ENCODE measurements around the gene RAD50.
"Not testable (repeated sequence)": the region's sequence is repeated elsewhere in the genome, so short reads cannot be mapped to it uniquely, and the experiment has no call there.

RAD50 gene

GRCh38 chr5:132677682-132678400 is 121.1 kb downstream of the RAD50 start:
- DNase-seq, result no peak

- no peak for DNase-seq
Observed at GRCh38 chr5:132678735-132679134, 122.0 kb downstream of the RAD50 start.

DNA sequence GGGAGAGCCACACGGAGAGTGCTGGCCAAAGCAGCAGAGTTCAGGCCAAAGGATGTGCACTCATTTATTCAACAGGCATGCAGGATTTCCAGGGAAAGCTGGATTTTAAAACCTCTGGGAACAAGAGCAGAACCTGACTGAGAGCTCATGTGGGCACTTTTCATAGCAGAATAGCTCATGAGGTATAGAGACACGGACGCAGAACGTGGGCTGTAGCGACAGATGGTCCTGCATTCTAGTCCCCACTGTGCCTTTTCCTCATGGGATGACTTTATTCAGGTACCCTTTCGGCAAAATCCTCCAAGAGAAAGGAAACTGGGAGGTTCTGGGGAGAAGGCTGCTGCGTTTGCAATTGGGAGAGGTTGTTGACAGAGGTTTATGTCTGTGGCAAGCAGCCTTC is 122.4 kb downstream of the RAD50 start:
- no peak for DNase-seq

DNA sequence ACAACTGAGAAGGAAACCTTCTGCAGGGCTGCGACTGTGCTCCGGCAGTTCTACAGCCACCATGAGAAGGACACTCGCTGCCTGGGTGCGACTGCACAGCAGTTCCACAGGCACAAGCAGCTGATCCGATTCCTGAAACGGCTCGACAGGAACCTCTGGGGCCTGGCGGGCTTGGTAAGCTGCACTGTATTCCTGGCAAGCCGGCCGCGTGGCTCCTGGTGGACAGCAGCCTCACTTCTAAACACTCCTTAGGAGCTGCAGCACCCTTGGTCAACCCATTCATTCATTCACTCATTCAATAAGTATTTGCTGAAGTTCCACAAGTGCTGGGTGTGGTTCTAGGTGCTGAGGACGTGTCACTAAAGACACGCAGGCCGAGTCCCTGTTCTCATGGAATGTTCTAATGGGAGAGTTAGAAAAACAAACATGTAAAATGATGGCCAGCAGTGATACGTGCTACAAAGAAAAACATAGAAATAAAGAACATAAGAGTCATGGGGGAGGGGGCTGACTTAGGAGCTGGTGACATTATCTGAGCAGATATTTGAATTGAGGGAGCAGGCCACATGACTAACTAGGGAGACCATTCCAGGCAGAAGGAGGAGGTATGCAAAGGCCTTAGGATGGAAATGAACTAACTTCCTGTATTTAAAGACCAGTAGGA is 123.1 kb downstream of the RAD50 start:
- DNase-seq, result no peak

- no peak for DNase-seq
Observed at GRCh38 chr5:132680780-132681475, 124.2 kb downstream of the RAD50 start.

- DNase-seq, result no peak
Observed at GRCh38 chr5:132681476-132681831, 124.7 kb downstream of the RAD50 start.

DNA sequence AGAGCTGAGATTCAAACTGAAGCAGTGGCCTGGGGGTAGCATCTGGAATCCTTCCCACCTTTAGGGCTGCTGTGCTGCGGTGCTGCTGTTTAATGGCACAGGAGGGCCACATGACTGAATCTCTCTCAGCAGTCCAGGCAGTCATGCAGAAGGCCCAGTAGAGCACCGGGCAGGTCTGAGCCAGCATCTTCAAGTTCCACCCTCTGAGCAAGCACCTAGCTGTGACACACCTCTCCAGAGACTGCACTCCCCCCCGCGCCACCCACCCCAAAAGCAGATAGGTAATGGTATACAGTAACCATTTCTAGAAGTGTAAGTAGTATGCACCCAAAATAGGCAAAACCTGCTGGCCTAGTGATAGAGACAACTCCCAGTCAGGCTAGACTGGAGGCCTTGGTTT is 125.2 kb downstream of the RAD50 start:
- DNase-seq, result no peak

- no peak for DNase-seq
Observed at GRCh38 chr5:132684491-132684890, 127.7 kb downstream of the RAD50 start.

GRCh38 chr5:132684922-132685720 is 128.3 kb downstream of the RAD50 start:
- DNase-seq, result no peak

DNA sequence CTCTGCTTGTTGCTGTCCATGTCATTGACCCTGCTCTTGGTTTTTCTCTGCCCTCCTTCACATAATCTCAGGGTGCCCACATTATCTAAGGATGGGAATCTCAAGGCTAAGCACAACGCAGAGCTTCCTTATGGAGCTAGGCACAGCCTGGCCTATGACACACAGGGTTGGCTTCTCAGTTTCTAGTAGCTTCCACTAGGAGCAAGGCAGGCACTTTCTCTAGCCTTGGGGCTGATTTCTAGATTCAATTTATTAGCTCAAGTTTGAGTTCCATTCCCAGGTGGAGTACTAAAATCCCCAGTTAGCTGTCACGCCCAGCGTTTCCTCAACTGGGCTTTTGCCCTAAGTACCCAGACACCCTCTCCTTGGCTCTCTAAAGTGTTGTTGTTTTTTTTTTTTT is 129.4 kb downstream of the RAD50 start:
- no peak for DNase-seq

- no peak for DNase-seq
Observed at GRCh38 chr5:132687995-132688394, 131.2 kb downstream of the RAD50 start.

DNA sequence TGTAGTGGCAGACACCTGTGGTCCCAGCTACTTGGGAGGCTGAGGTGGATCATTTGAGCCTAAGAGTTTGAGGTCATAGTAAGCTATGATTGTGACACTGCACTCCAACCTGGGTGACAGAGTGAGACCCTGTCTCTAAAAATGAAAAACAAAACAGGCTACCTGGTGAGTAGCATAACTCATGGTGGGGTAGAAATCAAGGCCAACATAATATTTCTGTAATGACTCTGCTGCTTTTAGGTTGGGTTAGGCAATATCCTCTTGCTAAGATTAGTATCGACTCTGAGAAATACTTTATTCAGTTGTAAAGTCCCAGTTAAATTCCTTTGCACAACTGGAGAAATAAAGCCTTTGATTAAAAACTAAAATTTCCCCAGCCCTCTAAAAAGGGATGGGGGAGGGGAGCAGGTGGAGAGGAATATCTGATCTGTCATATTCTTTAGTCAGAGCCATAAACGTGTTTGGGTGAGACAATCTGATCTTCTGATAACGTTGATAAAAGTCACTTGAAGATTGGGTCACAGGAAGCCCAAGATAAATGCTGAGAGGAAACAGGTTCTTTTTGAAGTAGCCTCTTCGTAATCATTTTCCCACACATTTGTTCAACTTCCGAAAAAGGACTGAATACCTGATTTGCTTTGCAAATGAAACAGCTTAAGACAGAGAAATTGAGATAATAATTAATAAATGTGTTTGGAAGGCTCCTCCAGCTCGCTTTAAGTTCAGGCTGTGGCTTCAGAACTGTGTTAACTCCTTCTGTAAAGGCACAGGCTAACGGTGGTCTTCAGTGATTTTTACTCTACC is 132.0 kb downstream of the RAD50 start:
- no peak for DNase-seq

- no peak for DNase-seq
Observed at GRCh38 chr5:132689513-132689912, 132.7 kb downstream of the RAD50 start.

GRCh38 chr5:132690156-132690555 is 133.4 kb downstream of the RAD50 start:
- DNase-seq, result no peak

DNA sequence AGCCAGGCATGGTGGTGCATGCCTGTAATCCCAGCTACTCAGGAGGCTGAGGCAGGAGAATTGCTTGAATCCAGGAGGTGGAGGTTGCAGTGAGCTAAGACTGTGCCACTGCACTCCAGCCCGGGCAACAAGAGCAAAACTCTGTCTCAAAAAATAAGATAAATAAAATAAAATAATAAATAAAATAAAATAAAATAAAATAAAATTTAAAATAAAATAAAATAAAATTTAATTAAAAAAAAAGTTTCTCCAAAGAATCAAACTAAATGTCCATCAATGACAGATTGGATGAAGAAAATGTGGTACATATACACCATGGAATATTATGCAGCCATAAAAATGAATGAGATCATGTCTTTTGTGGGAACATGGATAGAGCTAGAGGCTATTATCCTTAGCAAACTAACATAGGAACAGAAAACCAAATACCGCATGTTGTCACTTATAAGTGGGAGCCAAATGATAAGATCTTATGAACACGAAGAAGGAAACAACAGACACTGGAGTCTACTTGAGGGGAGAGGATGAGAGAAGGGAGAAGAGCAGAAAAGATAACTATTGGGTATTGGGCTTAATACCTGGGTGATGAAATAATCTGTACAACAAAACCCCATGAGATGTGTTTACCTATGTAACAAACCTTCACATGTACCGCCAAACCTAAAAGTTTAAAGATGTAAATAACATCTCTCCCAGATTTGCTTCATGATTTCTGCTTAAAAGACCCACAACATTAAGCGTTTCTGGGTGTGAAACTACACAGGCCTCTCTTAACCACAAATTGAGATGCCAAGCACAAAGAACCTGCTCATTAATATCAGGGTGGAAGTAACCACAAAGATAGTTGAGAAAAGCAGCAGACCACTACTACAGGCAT is 135.2 kb downstream of the RAD50 start:
- DNase-seq, result not testable (repeated sequence)

DNA sequence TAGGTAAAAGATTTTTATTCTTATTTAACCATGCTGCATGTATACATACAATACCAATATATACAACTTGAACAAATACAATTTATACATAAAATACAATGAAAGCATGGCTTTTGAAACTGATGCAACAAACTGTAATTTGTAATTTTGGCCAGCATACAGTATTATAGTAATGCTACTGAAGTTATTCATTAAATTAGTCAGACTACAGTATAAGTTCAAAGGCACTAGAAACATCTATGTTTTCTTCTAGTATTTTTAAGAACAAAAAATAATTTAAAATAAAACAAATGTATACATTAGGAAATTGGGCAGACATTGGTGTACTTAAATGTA is 135.8 kb downstream of the RAD50 start:
- no peak for DNase-seq
